HG03139 (cell line): ENCODE data around the gene TRIM4.
"Not testable (repeated sequence)": the region's sequence is repeated elsewhere in the genome, so short reads cannot be mapped to it uniquely, and the experiment has no call there.

ENCODE experiments used
- ATAC-seq: cut with Tn5 transposase; IDR thresholded peaks from one replicate; pipeline ENCODE4 v1.9.1; 2021; ENCODE audit not compliant: unreplicated experiment

The TRIM4 gene, protein sequence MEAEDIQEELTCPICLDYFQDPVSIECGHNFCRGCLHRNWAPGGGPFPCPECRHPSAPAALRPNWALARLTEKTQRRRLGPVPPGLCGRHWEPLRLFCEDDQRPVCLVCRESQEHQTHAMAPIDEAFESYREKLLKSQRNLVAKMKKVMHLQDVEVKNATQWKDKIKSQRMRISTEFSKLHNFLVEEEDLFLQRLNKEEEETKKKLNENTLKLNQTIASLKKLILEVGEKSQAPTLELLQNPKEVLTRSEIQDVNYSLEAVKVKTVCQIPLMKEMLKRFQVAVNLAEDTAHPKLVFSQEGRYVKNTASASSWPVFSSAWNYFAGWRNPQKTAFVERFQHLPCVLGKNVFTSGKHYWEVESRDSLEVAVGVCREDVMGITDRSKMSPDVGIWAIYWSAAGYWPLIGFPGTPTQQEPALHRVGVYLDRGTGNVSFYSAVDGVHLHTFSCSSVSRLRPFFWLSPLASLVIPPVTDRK

DNA sequence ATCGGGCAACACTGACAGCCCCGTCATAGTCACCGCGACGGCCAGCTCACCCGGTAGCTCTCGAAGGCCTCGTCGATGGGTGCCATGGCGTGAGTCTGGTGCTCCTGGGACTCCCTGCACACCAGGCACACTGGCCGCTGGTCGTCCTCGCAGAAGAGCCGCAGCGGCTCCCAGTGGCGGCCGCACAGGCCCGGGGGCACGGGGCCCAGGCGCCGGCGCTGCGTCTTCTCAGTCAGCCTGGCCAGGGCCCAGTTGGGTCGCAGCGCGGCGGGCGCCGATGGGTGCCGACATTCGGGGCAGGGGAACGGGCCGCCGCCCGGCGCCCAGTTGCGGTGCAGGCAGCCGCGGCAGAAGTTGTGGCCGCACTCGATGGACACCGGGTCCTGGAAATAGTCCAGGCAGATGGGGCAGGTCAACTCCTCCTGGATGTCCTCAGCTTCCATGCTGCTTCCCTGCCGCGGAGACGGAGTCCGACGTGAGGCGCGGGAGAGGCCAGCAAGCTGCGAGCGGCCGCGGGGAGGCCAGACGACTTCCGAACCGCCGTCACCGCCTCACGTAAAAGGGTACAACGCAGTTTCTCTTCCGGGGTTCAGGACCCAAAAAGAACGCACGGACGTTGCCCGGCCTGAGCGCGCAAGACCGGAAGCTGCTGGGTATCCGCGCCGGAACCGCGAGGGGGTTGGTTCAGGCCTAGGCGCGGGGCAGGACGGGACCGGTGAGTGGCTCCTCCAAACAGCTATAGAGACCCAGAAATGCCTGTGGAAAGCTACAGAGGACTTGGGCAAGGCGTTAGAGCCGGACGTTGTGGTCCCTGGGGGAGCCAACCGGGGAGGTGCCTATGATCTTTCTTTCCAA, at the start of gene TRIM4:
TRIM4 (minus strand) TSS at position 572 of the 855 bp plus-strand sequence; CDS start at position 443, 129 bp downstream.
- peak; percentile 85 for ATAC-seq

DNA sequence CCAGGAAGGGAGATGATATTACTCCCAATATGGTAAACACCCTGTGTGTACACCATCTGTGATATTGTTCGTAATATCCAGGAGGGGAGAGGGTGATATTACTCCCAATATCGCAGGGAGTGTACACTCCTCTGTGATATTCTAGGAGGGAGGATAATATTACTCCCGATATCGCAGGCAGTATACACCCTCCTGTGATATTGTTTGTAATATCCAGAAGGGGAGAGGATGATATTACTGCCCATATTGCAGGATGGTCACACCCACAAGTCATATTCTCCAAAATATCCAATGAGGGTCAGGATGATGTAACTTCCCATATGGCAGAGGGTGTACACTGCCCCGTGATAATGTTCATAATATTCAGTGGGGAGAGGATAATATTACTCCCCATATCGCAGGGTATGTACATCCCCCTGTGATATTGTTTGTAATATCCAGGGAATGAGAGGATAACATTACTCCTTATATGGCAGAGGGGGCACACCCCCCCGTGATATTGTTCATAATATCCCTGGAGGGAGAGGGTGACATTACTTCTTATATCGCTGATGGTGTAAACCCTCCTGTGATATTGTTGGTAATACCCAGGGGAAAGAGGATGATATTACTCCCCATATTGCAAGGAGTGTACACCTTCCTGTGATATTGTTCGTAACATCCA, 39.4 kb upstream of the TRIM4 start:
- no peak for ATAC-seq

DNA sequence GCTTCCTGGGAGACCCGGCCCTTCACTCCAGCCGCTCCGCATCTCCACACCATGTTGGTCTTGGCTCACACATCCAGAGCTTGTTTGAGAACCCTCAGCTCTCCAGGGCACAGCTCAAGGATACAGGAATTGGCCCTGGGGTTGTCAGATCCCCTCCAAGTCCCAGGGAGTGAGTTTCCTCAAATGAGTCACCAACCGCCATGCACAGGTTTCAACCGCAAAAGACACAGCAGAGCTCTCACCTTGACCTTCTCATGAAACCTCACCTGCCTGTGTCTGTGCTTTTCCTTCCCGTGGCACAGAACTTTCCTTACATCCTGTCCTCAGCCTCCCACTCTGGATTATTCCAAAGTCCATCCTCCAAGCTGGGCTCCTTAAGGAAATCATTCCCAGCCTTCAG, 35.9 kb upstream of the TRIM4 start:
- no peak for ATAC-seq

DNA sequence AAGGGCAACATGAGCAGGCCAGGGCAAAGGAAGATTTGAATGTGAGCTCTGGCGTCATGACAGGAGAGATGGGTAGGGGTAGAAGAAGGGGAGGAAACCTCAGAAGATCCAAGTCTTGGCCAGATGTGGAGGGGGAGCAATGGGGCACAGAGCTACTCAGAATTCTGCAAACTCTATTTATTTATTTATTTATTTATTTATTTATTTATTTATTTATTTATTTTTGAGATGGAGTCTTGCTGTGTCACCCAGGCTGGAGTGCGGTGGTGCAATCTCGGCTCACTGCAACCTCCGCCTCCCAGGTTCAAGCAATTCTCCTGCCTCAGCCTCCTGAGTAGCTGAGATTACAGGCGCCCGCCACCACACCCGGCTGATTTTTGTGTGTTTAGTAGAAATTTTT, 35.3 kb upstream of the TRIM4 start:
- not testable (repeated sequence) for ATAC-seq

DNA sequence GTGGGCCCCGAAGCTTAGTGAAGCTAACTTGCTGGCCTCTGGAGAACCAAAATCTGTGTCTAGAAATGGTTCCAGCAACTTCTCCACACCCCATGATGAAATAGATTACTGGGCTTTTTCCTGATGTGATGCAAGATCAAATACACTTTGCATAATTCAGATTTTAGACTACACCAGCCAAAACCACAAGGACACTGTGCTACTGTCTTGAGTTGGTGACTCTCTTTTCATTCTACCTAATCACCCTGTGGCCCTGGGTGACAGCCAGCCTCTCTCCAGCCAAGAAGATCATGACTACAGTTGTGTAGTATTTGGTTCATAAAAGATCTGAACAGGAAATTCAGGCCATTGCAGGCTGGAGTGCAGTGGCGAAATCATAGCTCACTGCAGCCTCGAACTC, 34.3 kb upstream of the TRIM4 start:
- ATAC-seq, result no peak

DNA sequence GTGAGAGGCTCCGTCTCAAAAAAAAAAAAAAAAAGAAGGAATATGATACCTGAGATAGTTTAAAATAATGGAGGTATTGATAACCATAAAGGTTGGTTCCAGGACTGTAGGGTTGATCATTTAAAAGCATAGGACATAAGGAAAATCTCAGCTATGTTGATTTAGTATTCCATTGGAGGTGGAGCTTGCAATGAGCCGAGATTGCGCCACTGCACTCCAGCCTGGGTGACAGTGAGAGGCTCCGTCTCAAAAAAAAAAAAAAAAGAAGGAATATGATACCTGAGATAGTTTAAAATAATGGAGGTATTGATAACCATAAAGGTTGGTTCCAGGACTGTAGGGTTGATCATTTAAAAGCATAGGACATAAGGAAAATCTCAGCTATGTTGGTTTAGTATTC, 33.3 kb upstream of the TRIM4 start:
- ATAC-seq, result not testable (repeated sequence)

DNA sequence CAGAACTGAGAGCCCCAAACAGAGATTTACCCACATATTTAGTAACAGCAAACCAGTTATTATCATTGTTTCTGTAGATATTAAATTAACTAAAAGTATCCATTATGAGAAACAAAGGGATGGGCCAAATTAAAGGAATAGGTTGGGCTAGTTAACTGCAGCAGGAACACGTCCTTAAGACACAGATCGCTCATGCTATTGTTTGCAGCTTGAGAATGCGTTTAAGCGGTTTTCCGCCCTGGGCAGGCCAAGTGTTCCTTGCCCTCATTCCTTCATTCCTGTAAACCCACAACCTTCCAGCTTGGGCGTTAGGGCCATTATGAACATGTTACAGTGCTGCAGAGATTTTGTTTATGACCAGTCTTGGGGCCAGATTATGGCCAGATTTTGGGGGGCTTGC, 31.5 kb upstream of the TRIM4 start:
- ATAC-seq, result not testable (repeated sequence)

DNA sequence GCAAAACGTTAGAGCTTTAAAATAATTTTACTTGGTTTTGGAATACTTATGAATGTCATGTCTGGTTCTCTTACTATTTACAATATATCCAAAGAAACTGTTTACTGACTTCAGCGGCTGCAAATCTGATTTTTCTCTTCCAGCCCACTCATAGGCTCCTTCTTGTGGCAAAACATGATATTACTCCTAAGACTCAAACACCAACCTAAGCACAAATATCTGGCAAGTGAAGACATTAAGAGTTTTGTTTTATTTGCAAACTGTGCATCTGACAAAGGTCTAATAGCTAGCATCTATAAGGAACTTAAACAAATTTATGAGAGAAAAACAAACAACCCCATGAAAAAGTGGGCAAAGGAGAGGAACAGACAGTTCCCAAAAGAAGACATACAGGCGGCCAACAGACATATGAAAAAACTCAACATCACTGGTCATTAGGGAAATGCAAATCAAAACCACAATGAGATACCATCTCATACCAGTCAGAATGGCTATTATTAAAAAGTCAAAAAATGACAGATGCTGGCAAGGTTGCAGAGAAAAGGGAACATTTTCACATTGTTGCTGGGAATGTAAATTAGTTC, 30.4 kb upstream of the TRIM4 start:
- ATAC-seq, result no peak

DNA sequence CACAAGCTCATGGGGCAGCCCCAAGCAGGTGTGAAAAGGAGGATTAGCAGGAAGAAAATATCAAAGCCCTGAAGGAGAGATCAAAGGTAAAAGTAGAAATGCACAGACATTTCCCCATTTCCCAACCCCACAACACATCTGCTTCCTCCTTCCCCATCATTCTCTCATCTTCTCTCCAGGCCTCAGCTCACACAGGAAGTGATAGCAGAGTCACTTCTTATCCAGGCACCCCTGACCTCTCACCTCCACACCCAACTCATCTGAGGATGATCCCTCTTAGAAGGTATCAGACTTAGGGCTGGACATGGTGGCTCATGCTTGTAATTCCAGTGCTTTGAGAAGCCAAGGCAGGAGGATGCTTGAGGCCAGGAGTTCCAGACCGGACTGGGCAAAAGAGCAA, 28.3 kb upstream of the TRIM4 start:
- ATAC-seq, result no peak

DNA sequence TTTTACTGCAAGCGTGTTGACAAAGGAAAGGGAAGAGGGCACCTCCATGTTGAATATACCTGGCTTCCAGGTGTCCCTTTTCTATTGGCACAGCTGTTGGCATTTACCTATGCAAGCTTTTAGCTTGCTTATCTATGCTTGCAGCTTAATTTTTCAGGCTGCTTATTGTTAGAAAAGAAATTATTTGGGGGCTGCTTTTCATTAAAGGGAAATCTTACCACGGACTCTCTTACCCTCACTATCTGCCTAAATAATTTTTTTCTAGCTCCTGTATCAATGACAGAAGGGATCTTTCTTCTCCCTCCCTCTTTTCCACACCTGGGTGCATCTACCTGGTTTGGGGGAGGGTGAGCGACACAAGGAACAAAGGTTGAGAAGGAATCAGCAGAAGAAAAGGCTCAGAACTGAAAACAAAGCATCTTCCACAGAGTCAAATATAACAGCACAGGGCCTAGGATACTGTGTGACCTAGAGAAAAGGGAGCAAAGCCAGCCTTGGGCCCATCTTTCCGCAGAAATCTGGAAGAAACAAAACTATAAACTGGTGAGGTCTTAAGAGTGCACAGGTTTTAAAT, 25.3 kb upstream of the TRIM4 start:
- ATAC-seq, result no peak

DNA sequence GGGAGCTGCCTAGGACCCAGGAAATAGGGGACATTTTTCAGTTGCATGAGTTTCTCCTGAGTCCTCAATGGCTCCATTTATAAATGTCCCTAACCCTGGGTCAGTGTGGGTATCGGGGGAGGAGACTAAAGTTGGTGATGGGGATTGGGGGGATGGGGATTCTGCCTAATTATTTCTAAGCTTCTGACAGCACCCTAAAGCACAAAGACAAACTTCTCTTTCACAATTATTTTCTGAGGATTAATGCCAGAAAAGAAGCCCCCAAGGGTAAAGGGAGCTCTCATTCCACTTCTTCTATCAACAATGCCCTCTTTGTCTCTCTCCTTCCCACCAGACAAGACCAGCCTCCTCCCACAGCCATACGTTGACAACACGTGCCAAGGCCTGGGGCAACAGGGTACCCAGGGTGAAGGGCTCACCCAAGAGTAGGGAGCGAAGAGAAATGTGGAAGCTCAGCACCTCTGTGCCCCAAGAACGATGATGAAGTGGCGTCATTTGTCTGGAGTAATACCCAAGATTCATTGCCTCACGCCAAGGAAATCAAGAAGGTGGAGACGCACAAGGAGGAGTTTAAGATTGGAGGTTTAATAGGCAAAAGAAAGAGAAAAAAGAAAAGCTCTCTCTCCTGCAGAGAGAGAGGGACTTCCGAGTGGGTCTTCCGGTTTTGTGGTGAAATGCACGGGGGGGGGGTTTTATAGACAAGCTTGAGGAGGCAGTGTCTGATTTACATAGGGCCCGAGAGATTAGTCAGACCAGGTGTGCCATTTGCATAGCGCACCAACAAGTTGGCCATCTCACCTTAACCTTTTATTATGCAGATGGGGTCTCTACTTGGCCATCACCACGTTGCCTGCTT, 24.5 kb upstream of the TRIM4 start:
- no peak for ATAC-seq

DNA sequence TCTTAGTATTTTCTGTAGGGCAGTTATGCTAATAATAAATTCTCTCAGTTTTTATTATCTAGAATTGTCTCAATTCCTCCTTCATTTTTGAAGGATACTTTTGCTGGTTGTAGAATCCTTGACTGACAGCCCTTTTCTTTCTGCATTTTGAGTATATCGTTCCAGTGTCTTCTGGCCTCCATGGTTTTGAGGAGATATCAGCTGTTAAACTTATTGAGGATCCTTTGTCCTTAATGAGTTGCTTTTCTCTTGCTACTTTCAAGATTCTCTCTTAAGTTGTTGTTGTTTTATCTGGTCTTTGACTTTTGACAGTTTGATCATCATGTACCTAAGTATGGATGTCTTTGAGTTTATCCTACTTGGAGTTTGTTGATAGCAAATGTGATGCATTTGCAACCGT, 19.0 kb upstream of the TRIM4 start:
- ATAC-seq, result no peak

DNA sequence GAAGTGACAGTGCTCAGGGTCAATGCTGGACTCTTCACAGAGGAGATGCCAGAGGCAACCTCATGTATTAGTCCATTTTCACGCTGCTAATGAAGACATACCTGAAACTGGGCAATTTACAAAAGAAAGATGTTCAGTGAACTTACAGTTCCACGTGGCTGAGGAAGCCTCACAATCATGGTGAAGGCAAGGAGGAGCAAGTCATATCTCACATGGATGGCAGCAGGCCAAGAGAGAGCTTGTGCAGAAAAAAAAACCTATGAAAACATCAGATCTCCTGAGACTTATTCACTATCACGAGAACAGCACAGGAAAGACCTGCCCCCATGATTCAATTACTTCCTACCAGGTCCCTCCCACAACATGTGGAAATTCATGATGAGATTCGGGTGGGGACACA, 15.7 kb upstream of the TRIM4 start:
- not testable (repeated sequence) for ATAC-seq

DNA sequence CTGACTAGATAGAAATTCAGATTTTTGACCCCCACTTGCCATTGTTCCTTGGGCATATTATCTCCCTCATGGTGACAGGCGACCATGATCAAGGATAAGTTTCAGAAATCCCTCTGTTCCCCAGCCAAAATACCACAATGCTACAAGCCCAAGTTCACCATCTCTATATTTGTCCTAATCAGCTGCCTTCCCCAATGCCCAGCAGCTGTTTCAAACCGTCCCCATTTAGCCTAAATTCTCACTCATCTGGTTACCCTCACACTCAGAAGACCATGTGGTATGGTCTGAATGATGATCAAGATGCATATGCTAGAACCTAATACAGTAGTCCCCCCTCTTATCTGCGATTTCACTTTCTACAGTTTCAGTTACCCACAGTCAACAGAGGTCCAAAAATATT, 11.0 kb upstream of the TRIM4 start:
- ATAC-seq, result no peak

DNA sequence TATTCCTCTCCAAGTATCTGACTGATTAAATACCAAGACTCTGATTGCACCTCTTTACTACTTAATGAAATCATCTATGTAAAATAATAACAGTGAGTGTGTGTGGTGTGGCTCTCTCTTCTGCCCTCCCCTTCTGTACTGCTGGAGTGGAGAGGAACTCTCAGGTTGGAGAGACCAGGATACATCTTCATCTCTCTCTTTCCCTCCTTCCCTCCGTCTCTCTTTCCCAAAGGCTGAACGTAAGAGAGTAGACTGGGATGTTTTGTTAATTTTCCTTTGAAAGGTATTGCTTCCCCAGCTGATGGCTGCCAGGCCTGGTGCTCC, 10.4 kb upstream of the TRIM4 start:
- no peak for ATAC-seq

DNA sequence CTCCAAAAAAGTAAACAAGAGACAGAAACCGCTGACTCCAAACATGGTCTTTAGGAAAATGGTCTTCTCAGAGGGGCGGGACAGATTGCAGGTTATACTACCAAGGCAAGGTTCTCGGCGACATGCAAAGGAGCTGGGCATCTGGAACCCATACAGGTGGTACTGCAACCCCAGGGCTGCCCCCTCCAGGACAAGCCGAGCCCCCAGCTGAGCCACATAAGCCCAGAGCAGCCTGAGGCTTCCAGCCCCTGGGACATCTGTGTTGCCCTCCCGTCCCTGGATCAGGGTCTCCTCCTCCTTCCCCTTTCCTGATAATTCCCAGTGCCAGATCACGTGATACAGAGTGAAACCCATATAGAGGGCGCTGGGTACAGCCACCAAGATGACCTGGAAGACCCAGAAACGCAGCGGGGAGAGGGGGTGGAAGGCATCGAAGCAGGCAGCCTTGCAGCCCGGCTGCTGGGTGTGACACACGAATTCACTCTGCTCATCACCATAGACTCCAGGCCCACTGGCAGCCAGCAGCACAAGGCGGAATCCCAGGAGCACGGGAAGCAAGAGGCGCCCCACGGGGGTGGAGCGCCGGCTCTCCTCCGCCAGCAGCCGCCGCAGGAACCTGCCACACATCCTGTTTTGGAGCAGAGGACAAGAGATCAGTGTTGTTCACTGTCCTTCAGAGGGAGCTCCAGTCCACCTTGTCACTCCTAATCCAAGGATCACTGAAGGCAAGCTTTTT, 9.8 kb upstream of the TRIM4 start, which contains the start of gene GJC3:
GJC3 (minus strand) TSS at position 627 of the 736 bp plus-strand sequence; CDS start at position 627, 0 bp downstream.
- no peak for ATAC-seq

DNA sequence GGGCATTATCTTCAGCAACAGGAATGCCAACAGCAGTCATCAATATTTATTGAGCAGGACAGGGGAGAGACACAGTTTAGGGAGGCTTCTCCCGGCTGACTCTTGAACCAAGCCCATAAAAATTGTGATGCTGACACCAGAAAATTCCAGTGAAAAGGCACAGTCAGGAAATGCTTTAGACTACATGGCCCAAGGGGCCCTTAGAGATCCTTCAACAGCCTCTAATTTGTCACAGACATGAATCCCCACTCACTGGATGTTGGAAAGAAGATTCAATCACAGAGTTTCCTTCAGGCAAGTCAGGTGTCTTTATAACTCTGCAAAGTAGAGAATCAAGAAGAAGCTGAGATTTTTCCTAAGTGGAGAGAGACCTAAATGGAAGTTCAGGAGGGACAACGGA, 8.9 kb upstream of the TRIM4 start:
- no peak for ATAC-seq

DNA sequence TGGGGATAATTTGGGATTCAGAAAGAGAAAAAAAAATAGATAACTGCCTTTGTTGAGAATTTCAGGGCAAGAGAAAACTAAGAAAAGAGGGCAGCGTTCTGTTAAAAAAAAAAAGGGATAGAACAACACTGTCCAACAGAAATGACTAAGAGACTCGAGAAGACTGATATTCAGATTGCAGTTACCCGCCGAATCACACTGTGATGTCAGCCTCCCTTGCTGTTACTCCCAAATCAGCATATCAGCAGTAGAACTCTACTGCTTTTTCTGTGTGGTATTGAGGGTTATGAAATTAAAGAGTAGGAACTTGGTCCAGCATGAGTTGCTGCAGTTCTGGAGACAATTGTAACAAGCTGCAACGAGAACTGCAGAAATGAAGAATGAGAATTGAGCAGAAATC, 8.2 kb upstream of the TRIM4 start:
- ATAC-seq, result no peak

DNA sequence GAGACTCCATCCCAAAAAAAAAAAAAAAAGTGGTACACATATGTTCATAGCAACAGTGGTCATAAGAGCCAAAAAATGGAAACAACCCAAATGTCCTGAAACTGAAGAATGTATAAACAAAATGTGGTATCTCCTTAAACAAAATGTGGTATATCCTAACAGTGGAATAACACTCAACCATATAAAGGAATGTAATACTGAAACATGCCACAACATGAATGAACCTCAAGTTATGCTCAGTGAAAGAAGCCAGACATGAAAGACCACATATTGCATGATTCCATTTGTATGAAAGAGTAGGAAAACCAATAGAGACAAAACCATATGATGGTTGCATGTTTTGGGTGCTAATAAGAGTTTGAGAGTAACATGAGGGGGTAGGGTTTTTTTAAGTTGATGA, 7.0 kb upstream of the TRIM4 start:
- ATAC-seq, result no peak
